DMS53 (cell line): Measurements from ENCODE around the gene ZNF81.
"Not testable (repeated sequence)": the region's sequence is repeated elsewhere in the genome, so short reads cannot be mapped to it uniquely, and the experiment has no call there.

Experiments used
- DNase-seq: peaks from one replicate; lab custom pipeline; 2025; lab: John Stamatoyannopoulos, UW

ZNF81 gene

GRCh38 chrX:47836164-47837072 lies at the start of gene ZNF81:
Gene ZNF81 (plus strand): TSS chrX:47836902. CDS start chrX:47846268, 9,366 bp downstream.
- peak; percentile 98 for DNase-seq

GRCh38 chrX:47796433-47796906 lies 40.2 kb upstream of the ZNF81 start:
- DNase-seq, result peak; percentile 2

GRCh38 chrX:47797084-47797483 lies 39.6 kb upstream of the ZNF81 start:
- DNase-seq, result no peak

GRCh38 chrX:47798861-47799260 lies 37.8 kb upstream of the ZNF81 start:
- no peak for DNase-seq

- DNase-seq, result peak; percentile 76
Observed at GRCh38 chrX:47802589-47802988, 34.1 kb upstream of the ZNF81 start.

- DNase-seq, result peak; percentile 91
Observed at GRCh38 chrX:47803103-47803502, 33.6 kb upstream of the ZNF81 start.

GRCh38 chrX:47804315-47804714 lies 32.4 kb upstream of the ZNF81 start:
- peak; percentile 1 for DNase-seq

GRCh38 chrX:47805844-47806243 lies 30.9 kb upstream of the ZNF81 start:
- not testable (repeated sequence) for DNase-seq

- DNase-seq, result not testable (repeated sequence)
Observed at GRCh38 chrX:47806415-47807271, 30.1 kb upstream of the ZNF81 start.

GRCh38 chrX:47807272-47807538 lies 29.5 kb upstream of the ZNF81 start:
- DNase-seq, result not testable (repeated sequence)

- DNase-seq, result no peak
Observed at GRCh38 chrX:47807548-47807947, 29.2 kb upstream of the ZNF81 start.

- no peak for DNase-seq
Observed at GRCh38 chrX:47808904-47809788, 27.6 kb upstream of the ZNF81 start.

- no peak for DNase-seq
Observed at GRCh38 chrX:47814851-47815250, 21.9 kb upstream of the ZNF81 start.

GRCh38 chrX:47815901-47816845 lies 20.5 kb upstream of the ZNF81 start:
- no peak for DNase-seq

- no peak for DNase-seq
Observed at GRCh38 chrX:47817421-47817820, 19.3 kb upstream of the ZNF81 start.

GRCh38 chrX:47817897-47818296 lies 18.8 kb upstream of the ZNF81 start:
- DNase-seq, result no peak

GRCh38 chrX:47828984-47829383 lies 7.7 kb upstream of the ZNF81 start:
- no peak for DNase-seq

- peak; percentile 78 for DNase-seq
Observed at GRCh38 chrX:47831788-47832187, 4.9 kb upstream of the ZNF81 start.

- DNase-seq, result no peak
Observed at GRCh38 chrX:47838361-47838760, 1.7 kb downstream of the ZNF81 start.

- DNase-seq, result peak; percentile 46
Observed at GRCh38 chrX:47840111-47840510, 3.4 kb downstream of the ZNF81 start.

- no peak for DNase-seq
Observed at GRCh38 chrX:47843363-47843762, 6.7 kb downstream of the ZNF81 start.
